ENCODE results near the gene HPX. TPM values are rescaled to one million over a fixed set of nuclear protein-coding genes. Genes with fewer than 3 reads are reported as not detected.

Gene HPX
- total RNA-seq, 1 donor from 2014 or later, result 1.4 TPM

DNA sequence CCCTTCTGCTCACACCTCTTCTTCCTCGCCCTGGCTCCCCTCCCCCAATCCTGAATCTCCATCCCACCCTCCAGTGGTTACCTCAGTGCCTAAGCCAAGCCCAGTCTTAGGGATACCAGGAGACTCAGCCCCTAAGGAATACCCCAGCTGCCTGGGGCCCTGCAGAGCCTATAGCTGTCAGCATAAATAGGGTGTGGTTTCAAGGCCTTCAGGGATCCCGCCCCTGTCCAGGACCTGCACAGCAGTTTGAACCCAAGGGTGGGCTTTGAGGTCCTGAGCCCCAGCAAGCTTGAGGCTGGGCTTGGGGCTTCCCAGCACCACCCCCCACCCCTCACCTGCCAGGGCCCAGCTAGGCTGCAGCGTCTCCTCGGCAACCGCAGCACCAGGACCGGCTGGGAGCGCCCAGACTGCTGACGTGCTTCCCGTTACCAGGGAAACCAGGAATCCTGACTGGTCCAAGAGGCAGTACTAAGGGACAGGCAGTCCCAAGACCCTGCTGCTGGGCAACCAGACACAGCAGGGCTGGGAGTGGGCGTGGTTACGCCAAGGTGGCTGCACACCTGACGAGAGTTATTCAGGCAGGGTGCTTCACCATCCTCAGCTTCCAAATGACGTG lies 35.6 kb downstream of the HPX start:
- no peaks in the 10 kb centered on the region for H3K9me3 Mint-ChIP-seq (ENCODE audit: unreplicated experiment)
- H3K27me3 Mint-ChIP-seq (ENCODE audit: unreplicated experiment), result peaks cover 11% of the 10 kb centered on the region
- H3K27ac Mint-ChIP-seq (ENCODE audit: unreplicated experiment), result no peak overlapping the region
- DNase-seq (ENCODE audit: low spot score), result no peak
- no peak for TF ChIP-seq CTCF (IDR thresholded peaks at IDR 0.05; ENCODE audit: unreplicated experiment)
- peaks cover 12% of the 10 kb centered on the region for H3K36me3 Mint-ChIP-seq (ENCODE audit: low read depth, unreplicated experiment)
- H3K4me1 Mint-ChIP-seq (ENCODE audit: unreplicated experiment), result peaks cover 7% of the 10 kb centered on the region
- no peak overlapping the region for H3K4me3 Mint-ChIP-seq (ENCODE audit: unreplicated experiment)

DNA sequence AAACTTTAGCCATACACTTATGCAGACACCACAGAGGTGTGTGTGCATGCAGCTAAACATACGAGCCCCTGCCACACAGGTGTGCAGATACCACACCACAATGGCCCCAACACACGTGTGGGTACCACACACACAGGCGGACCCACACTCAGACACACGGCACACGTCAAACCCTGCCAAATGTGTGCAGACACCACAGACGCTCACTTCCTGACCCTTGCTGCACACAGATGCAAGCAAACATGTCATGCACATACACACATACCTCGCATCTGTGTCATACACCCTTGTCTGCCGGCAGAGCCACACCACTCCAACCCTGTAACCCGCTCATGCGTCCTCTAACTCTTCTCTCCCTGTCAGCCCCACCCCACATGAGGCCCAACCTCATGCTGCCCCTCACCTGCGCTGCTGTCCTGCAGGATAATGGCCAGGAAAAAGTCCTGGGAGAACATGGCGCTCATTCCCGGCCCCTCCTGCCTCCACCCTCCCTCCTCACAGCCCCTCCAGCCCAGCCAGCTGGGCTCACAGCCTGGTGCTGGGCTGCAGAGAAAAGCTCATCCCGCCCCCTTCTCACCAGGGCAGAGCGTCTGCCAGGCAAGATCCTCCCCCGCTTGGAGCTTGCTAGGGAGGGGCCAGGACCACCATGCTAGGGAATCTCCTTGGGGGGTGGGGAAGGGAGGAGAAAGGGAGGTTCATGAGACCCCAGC lies 36.3 kb downstream of the HPX start:
- no peak for TF ChIP-seq CTCF (IDR thresholded peaks at IDR 0.05; ENCODE audit: unreplicated experiment)
- no peak for DNase-seq (ENCODE audit: low spot score)
- Mint-ChIP-seq H3K9me3 (ENCODE audit: unreplicated experiment) (no peaks in the 10 kb centered on the region), H3K4me1 (ENCODE audit: unreplicated experiment) (peaks cover 7% of the 10 kb centered on the region), H3K27me3 (ENCODE audit: unreplicated experiment) (peaks cover 14% of the 10 kb centered on the region), H3K36me3 (ENCODE audit: low read depth, unreplicated experiment) (peaks cover 12% of the 10 kb centered on the region), H3K4me3 (ENCODE audit: unreplicated experiment) (no peak overlapping the region), H3K27ac (ENCODE audit: unreplicated experiment) (no peak overlapping the region)

GRCh38 chr11:6403539-6403938 lies 37.2 kb downstream of the HPX start:
- DNase-seq (ENCODE audit: low spot score), result no peak
- no peak overlapping the region for H3K27ac Mint-ChIP-seq (ENCODE audit: unreplicated experiment)
- peaks cover 12% of the 10 kb centered on the region for H3K36me3 Mint-ChIP-seq (ENCODE audit: low read depth, unreplicated experiment)
- no peak overlapping the region for H3K4me3 Mint-ChIP-seq (ENCODE audit: unreplicated experiment)
- no peak for TF ChIP-seq CTCF (IDR thresholded peaks at IDR 0.05; ENCODE audit: unreplicated experiment)
- peaks cover 14% of the 10 kb centered on the region for H3K27me3 Mint-ChIP-seq (ENCODE audit: unreplicated experiment)
- no peaks in the 10 kb centered on the region for H3K9me3 Mint-ChIP-seq (ENCODE audit: unreplicated experiment)
- peaks cover 7% of the 10 kb centered on the region for H3K4me1 Mint-ChIP-seq (ENCODE audit: unreplicated experiment)

- Mint-ChIP-seq H3K27ac (ENCODE audit: unreplicated experiment) (peak overlapping the region; percentile 43), H3K4me3 (ENCODE audit: unreplicated experiment) (no peak overlapping the region), H3K4me1 (ENCODE audit: unreplicated experiment) (peaks cover 7% of the 10 kb centered on the region), H3K36me3 (ENCODE audit: low read depth, unreplicated experiment) (peaks cover 12% of the 10 kb centered on the region), H3K27me3 (ENCODE audit: unreplicated experiment) (peaks cover 14% of the 10 kb centered on the region), H3K9me3 (ENCODE audit: unreplicated experiment) (no peaks in the 10 kb centered on the region)
- no peak for TF ChIP-seq CTCF (IDR thresholded peaks at IDR 0.05; ENCODE audit: unreplicated experiment)
- no peak for DNase-seq (ENCODE audit: low spot score)
These were observed 38.2 kb downstream of the HPX start for GRCh38 chr11:6402561-6402981.

- DNase-seq (ENCODE audit: low spot score), result no peak
- H3K36me3 Mint-ChIP-seq (ENCODE audit: low read depth, unreplicated experiment), result peaks cover 12% of the 10 kb centered on the region
- peaks cover 14% of the 10 kb centered on the region for H3K27me3 Mint-ChIP-seq (ENCODE audit: unreplicated experiment)
- no peak for TF ChIP-seq CTCF (IDR thresholded peaks at IDR 0.05; ENCODE audit: unreplicated experiment)
- H3K27ac Mint-ChIP-seq (ENCODE audit: unreplicated experiment), result no peak overlapping the region
- peaks cover 7% of the 10 kb centered on the region for H3K4me1 Mint-ChIP-seq (ENCODE audit: unreplicated experiment)
- H3K9me3 Mint-ChIP-seq (ENCODE audit: unreplicated experiment), result no peaks in the 10 kb centered on the region
- no peak overlapping the region for H3K4me3 Mint-ChIP-seq (ENCODE audit: unreplicated experiment)
These were observed 38.7 kb downstream of the HPX start for GRCh38 chr11:6402061-6402470.

Measured in endothelial cell (in vitro differentiated cells).